HG03439 (cell line): ENCODE measurements around the gene ILK.
A peak's percentile ranks its signal among the peaks of the same experiment; 100 is the strongest.

Source experiments
- ATAC-seq: cut with Tn5 transposase; IDR thresholded peaks from one replicate; pipeline ENCODE4 v1.9.1; 2021; ENCODE audit warnings: mild to moderate bottlenecking, moderate library complexity; ENCODE audit not compliant: unreplicated experiment

The ILK gene

GRCh38 chr11:6633422-6634408 lies 30.1 kb downstream of the ILK start:
- ATAC-seq: no peak

GRCh38 chr11:6634534-6634933 lies 31.0 kb downstream of the ILK start:
- ATAC-seq: no peak

GRCh38 chr11:6635082-6635932 lies 31.7 kb downstream of the ILK start:
- ATAC-seq: no peak

- ATAC-seq: no peak
Observed at GRCh38 chr11:6636480-6636879, 32.9 kb downstream of the ILK start.

- ATAC-seq: no peak
Observed at GRCh38 chr11:6637871-6638270, 34.3 kb downstream of the ILK start.

GRCh38 chr11:6638429-6638828 lies 34.9 kb downstream of the ILK start:
- ATAC-seq: no peak

- ATAC-seq: no peak
Observed at GRCh38 chr11:6640036-6640984, 36.7 kb downstream of the ILK start.

GRCh38 chr11:6640985-6641701 lies 37.6 kb downstream of the ILK start:
- ATAC-seq: no peak

GRCh38 chr11:6642957-6643356 lies 39.4 kb downstream of the ILK start:
- ATAC-seq: no peak

GRCh38 chr11:6646071-6646470 lies 42.5 kb downstream of the ILK start:
- no peak for ATAC-seq

- ATAC-seq: no peak
Observed at GRCh38 chr11:6646576-6646917, 43.0 kb downstream of the ILK start.

GRCh38 chr11:6646918-6647679 lies 43.5 kb downstream of the ILK start:
- peak; percentile 79 for ATAC-seq

- ATAC-seq: no peak
Observed at GRCh38 chr11:6647836-6648235, 44.3 kb downstream of the ILK start.

GRCh38 chr11:6648501-6648900 lies 44.9 kb downstream of the ILK start:
- ATAC-seq: no peak

- no peak for ATAC-seq
Observed at GRCh38 chr11:6650104-6650503, 46.5 kb downstream of the ILK start.

- no peak for ATAC-seq
Observed at GRCh38 chr11:6650980-6651379, 47.4 kb downstream of the ILK start.

- no peak for ATAC-seq
Observed at GRCh38 chr11:6652182-6652581, 48.6 kb downstream of the ILK start.

GRCh38 chr11:6653097-6653496 lies 49.5 kb downstream of the ILK start:
- ATAC-seq: no peak

GRCh38 chr11:6653656-6654055 lies 50.1 kb downstream of the ILK start:
- ATAC-seq: no peak
